Measurements from ENCODE around the gene CWC27. TPM values are rescaled to one million over a fixed set of nuclear protein-coding genes. Genes with fewer than 3 reads are reported as not detected.

The CWC27 gene
- polyA plus RNA-seq, 2 of the 4 experiments (the other 2 are of a cell fraction) = 24.1 to 48.5 TPM

DNA sequence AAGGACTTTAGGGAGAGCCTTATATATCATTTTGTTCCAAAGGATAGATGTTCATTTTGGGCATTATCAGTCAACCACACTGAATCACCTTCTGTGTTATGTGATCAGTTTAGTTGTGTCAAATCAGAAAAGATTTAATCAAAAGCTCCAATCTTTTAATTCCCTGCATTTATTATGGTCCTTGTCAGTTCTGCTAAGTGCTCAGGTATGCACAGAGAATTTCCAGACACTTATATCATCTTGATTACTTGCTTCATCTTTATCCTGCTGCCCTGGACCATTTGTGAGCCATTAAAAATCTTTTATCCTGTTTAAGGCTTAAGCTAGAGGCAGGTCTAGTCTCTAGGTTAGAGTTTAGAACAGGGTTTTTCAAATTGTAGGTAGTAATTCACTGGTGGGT, 179.1 kb downstream of the CWC27 start:
- ATAC-seq = no peak
- no peak for DNase-seq (ENCODE audit: low read depth in 1 of 2, low spot score in 1 of 2)
- Histone ChIP-seq H3K4me2 (no peak overlapping the region), H3K4me3 (no peak overlapping the region), H3K4me1 (no peaks in the 10 kb centered on the region), H3K27ac (no peak overlapping the region), H3K9me3 (no peaks in the 10 kb centered on the region)
- TF ChIP-seq, protein P1, sequence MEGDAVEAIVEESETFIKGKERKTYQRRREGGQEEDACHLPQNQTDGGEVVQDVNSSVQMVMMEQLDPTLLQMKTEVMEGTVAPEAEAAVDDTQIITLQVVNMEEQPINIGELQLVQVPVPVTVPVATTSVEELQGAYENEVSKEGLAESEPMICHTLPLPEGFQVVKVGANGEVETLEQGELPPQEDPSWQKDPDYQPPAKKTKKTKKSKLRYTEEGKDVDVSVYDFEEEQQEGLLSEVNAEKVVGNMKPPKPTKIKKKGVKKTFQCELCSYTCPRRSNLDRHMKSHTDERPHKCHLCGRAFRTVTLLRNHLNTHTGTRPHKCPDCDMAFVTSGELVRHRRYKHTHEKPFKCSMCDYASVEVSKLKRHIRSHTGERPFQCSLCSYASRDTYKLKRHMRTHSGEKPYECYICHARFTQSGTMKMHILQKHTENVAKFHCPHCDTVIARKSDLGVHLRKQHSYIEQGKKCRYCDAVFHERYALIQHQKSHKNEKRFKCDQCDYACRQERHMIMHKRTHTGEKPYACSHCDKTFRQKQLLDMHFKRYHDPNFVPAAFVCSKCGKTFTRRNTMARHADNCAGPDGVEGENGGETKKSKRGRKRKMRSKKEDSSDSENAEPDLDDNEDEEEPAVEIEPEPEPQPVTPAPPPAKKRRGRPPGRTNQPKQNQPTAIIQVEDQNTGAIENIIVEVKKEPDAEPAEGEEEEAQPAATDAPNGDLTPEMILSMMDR (IDR thresholded peaks at IDR 0.05) = no peak
- TF ChIP-seq HOXB5 (CRISPR knock-in tag; IDR thresholded peaks at IDR 0.05) (no peak), ZC3H11A (IDR thresholded peaks at IDR 0.05) (no peak), RFX5 (IDR thresholded peaks at IDR 0.05) (no peak), HOXB13 (CRISPR knock-in tag; IDR thresholded peaks at IDR 0.05; ENCODE audit: low read depth) (no peak), RCOR1 (IDR thresholded peaks at IDR 0.05; ENCODE audit: low read depth, low read length) (no peak), POLR2AphosphoS2 (conservative IDR thresholded peaks at IDR 0.05; ENCODE audit: low read length) (no peak), HOXA7 (CRISPR knock-in tag; IDR thresholded peaks at IDR 0.05) (no peak), FOXS1 (CRISPR knock-in tag; IDR thresholded peaks at IDR 0.05) (no peak), BCL3 (IDR thresholded peaks at IDR 0.05) (no peak), CHD4 (IDR thresholded peaks at IDR 0.05; ENCODE audit: borderline replicate concordance) (no peak), TFCP2L1 (CRISPR knock-in tag; IDR thresholded peaks at IDR 0.05) (no peak), RNF2 (IDR thresholded peaks at IDR 0.05; ENCODE audit: borderline replicate concordance, low read depth) (no peak), MAX (IDR thresholded peaks at IDR 0.05) (no peak)
- no peak for FAIRE-seq
- CTCF ChIA-PET = interaction anchor here (0.6 to 1.3 kb wide), 2 partner anchors 8 to 9 kb away, joined by 3 to 4 read pairs; no protein-coding TSS in a partner anchor
- POLR2A ChIA-PET = no interaction called here

DNA sequence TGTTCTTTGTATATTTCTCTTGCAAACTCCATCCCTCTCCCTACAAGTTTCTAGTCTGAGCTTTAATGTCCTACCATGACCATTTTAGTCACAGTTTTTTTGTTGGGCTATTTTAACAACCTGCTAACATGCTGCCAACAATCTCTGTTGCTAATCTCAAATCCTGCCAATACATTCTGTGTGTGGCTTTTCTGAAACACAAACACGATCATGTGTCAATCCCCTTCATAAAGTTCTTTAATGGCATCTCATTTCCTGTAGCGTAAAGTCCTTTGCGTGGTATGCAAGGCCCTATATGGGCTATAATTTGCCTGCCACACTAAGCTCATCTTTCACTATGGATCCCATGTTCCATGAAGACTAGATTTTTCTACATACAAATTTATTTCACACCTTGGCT, 180.6 kb downstream of the CWC27 start:
- ChIA-PET CTCF (no interaction called here), POLR2A (no interaction called here)
- no peak for TF ChIP-seq REST (IDR thresholded peaks at IDR 0.05)
- TF ChIP-seq EHMT2 (IDR thresholded peaks at IDR 0.05; ENCODE audit: low read depth) = no peak
- TF ChIP-seq NPAS2 (CRISPR knock-in tag; IDR thresholded peaks at IDR 0.05; ENCODE audit: borderline replicate concordance) = no peak
- TF ChIP-seq HOXB5 (CRISPR knock-in tag; IDR thresholded peaks at IDR 0.05) = no peak
- TF ChIP-seq JUN (IDR thresholded peaks at IDR 0.05) = no peak
- DNase-seq (ENCODE audit: low read depth in 1 of 2, low spot score in 1 of 2) (no peak), ATAC-seq (no peak), FAIRE-seq (no peak)
- Histone ChIP-seq H3K9me3 (no peaks in the 10 kb centered on the region), H3K27ac (no peak overlapping the region), H3K4me3 (no peak overlapping the region), H3K4me1 (no peaks in the 10 kb centered on the region), H3K4me2 (no peak overlapping the region)
- 89% methylated on average over 3 of the region's 3 CpGs for WGBS (ENCODE audit: missing lambda C conversion rate)
